Endodermal cell (in vitro differentiated cells): ENCODE data around the gene NIN. TPM values are rescaled to one million over a fixed set of nuclear protein-coding genes. Genes with fewer than 3 reads are reported as not detected.

ENCODE experiments used
- DNase-seq: peaks from one replicate; pipeline ENCODE4 v3.0.0-alpha.2; 2017
- H3K27ac ChIP-seq: 2 replicates; pipeline ENCODE4 v1.5.1; 2013; ENCODE audit warnings: mild to moderate bottlenecking, low read depth, low read length, moderate library complexity
- H3K27me3 ChIP-seq: 2 replicates; pipeline ENCODE4 v1.6.1; 2013; ENCODE audit warnings: mild to moderate bottlenecking, low read length, moderate library complexity; ENCODE audit not compliant: insufficient read depth, control insufficient read depth, poor library complexity, severe bottlenecking
- H3K36me3 ChIP-seq: 2 replicates; pipeline ENCODE4 v1.7.0; 2013; ENCODE audit warnings: mild to moderate bottlenecking, low read length, moderate library complexity; ENCODE audit not compliant: control insufficient read depth, insufficient read depth
- H3K4me1 ChIP-seq: one replicate; pipeline ENCODE4 v1.7.0; 2013; ENCODE audit warnings: low read length; ENCODE audit not compliant: control insufficient read depth, insufficient read depth
- H3K4me3 ChIP-seq: 2 replicates; pipeline ENCODE4 v1.5.1; 2013; ENCODE audit warnings: mild to moderate bottlenecking, low read length, moderate library complexity
- H3K9ac ChIP-seq: 2 replicates; pipeline ENCODE4 v1.6.1; 2013; ENCODE audit warnings: mild to moderate bottlenecking, low read length, moderate library complexity; ENCODE audit not compliant: poor library complexity, severe bottlenecking; ENCODE audit errors: extremely low read depth
- H3K9me3 ChIP-seq: 2 replicates; pipeline ENCODE4 v1.6.1; 2013; ENCODE audit warnings: mild to moderate bottlenecking, low read length, moderate library complexity; ENCODE audit not compliant: control insufficient read depth
- H3K27ac Mint-ChIP-seq: 2 replicates; pipeline ENCODE4 v1.8.0; 2020; ENCODE audit warnings: mixed read lengths
- H3K27me3 Mint-ChIP-seq: 2 replicates; pipeline ENCODE4 v1.8.0; 2021; ENCODE audit warnings: mild to moderate bottlenecking, mixed read lengths; ENCODE audit not compliant: insufficient read depth
- H3K36me3 Mint-ChIP-seq: 2 replicates; pipeline ENCODE4 v1.8.0; 2020; ENCODE audit warnings: low read depth, mixed read lengths
- H3K4me1 Mint-ChIP-seq: 2 replicates; pipeline ENCODE4 v1.8.0; 2020; ENCODE audit warnings: mixed read lengths
- H3K4me3 Mint-ChIP-seq: 2 replicates; pipeline ENCODE4 v1.8.0; 2020; ENCODE audit warnings: mild to moderate bottlenecking, moderate library complexity, mixed read lengths
- H3K9me3 Mint-ChIP-seq: 2 replicates; pipeline ENCODE4 v1.8.0; 2020; ENCODE audit warnings: mild to moderate bottlenecking, mixed read lengths
- WGBS, 2 experiments: methylation state at CpG; one replicate each; pipeline versions ENCODE4 v1.1.5 to v1.1.7; 2013; ENCODE audit warnings: missing lambda C conversion rate in 2 of 2, mixed read lengths in 1 of 2; ENCODE audit not compliant: insufficient coverage in 1 of 2, insufficient read length in 1 of 2; 5-methylcytosine and 5-hydroxymethylcytosine counted together
- total RNA-seq, 2 donors: library from RNA; stranded (reverse); fragmentation: NEBNext Ultra II Directional in 1 of 2; extraction: Animal tissue kit (Norgen Biotek cat#: 25700) in 1 of 2; gene quantifications; 2 replicates in 1 of 2; 3 replicates in 1 of 2; pipeline ENCODE4 v1.2.1, GENCODE V29; 2021
- TF ChIP-seq, protein P1 (sequence below): fragments of 200-600 bp; sonication (generic); conservative IDR thresholded peaks from 2 replicates; pipeline ENCODE4 v1.5.0; 2021; ENCODE audit warnings: antibody characterized with exemption, mild to moderate bottlenecking

The NIN gene
- total RNA-seq, 2 donors from 2014 or later, result 3.3 to 4.1 TPM

DNA sequence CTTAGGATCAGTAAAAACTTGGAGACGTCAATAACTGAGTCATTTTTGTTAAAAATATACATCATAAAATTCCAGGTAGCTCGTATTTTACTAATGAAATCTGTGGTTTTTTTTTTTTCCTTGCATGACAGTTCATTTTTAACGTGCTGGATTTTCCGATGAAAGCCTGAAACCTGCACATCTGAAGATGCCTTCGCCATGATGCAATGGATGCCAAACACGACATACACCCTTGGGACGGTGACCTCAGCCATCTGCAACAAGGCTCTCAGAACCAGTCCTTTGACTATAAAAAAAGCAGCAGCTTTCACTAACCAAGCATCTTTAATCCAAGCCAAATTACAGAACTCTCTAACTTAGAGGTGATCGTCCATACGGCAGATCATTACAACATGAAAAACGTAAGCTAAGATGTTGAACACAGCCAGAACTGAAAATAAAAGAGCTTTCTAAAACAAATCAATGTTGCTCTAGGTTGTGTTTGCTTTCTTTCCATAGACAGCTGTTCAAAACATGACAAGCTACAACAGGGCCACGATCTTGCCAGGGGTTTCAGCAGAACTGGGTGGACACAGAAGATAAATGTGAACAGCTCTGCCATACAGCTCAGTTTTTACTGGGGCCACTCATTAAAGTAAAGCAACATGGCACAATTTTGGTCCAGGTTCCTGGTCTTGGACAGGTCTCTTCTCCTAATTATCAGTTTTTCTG lies 7.8 kb downstream of the NIN start:
- Mint-ChIP-seq H3K27ac (no peak overlapping the region), H3K36me3 (no peaks in the 10 kb centered on the region), H3K4me1 (peaks cover 23% of the 10 kb centered on the region), H3K4me3 (no peak overlapping the region), H3K9me3 (peaks cover 2% of the 10 kb centered on the region), H3K27me3 (peaks cover 98% of the 10 kb centered on the region)
- no peak for DNase-seq
- WGBS, 2 experiments, result 82 to 97% methylated on average over 9 to 11 of the region's 11 CpGs
- no peak overlapping the region for H3K27ac ChIP-seq
- H3K4me1 ChIP-seq, result peaks cover 5% of the 10 kb centered on the region
- peaks cover 100% of the 10 kb centered on the region for H3K27me3 ChIP-seq
- no peaks in the 10 kb centered on the region for H3K36me3 ChIP-seq
- H3K9ac ChIP-seq, result no peak overlapping the region
- no peaks in the 10 kb centered on the region for H3K9me3 ChIP-seq
- H3K4me3 ChIP-seq, result no peak overlapping the region
- TF ChIP-seq, protein P1, sequence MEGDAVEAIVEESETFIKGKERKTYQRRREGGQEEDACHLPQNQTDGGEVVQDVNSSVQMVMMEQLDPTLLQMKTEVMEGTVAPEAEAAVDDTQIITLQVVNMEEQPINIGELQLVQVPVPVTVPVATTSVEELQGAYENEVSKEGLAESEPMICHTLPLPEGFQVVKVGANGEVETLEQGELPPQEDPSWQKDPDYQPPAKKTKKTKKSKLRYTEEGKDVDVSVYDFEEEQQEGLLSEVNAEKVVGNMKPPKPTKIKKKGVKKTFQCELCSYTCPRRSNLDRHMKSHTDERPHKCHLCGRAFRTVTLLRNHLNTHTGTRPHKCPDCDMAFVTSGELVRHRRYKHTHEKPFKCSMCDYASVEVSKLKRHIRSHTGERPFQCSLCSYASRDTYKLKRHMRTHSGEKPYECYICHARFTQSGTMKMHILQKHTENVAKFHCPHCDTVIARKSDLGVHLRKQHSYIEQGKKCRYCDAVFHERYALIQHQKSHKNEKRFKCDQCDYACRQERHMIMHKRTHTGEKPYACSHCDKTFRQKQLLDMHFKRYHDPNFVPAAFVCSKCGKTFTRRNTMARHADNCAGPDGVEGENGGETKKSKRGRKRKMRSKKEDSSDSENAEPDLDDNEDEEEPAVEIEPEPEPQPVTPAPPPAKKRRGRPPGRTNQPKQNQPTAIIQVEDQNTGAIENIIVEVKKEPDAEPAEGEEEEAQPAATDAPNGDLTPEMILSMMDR, result no peak

DNA sequence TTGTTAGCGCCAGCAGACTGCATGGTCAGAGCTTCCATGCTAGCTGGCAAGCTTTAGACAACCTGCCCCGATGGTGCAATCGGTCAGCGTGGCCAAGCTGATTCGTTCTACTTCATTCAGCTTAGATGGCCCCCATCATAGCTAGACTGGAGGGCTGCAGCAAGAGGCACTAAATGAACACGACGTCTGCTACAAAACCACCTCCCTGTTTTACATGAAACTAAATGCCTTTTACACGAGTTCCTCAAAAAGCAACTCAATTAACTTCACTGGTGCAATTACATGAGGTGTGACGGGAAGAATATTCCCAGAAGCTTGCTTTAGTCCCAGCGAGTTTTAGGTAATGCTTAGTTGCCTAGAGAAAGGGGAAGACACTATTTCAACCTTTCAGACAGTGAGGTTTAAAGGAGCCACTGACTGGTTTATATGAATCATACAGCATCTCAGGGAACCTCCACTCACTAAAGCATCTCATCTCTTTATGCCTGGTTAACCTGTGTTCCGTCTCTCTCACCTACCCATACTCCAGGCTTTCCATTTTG lies 8.4 kb downstream of the NIN start:
- H3K36me3 Mint-ChIP-seq, result no peaks in the 10 kb centered on the region
- H3K9me3 ChIP-seq, result no peaks in the 10 kb centered on the region
- H3K9me3 Mint-ChIP-seq, result peaks cover 2% of the 10 kb centered on the region
- no peak overlapping the region for H3K27ac Mint-ChIP-seq
- H3K4me3 ChIP-seq, result no peak overlapping the region
- H3K4me1 Mint-ChIP-seq, result peaks cover 23% of the 10 kb centered on the region
- H3K36me3 ChIP-seq, result no peaks in the 10 kb centered on the region
- H3K27me3 ChIP-seq, result peaks cover 95% of the 10 kb centered on the region
- peaks cover 5% of the 10 kb centered on the region for H3K4me1 ChIP-seq
- DNase-seq, result no peak
- TF ChIP-seq, protein P1, result no peak
- peaks cover 97% of the 10 kb centered on the region for H3K27me3 Mint-ChIP-seq
- WGBS, 2 experiments, result 88 to 90% methylated on average over 8 to 11 of the region's 11 CpGs
- no peak overlapping the region for H3K9ac ChIP-seq
- H3K4me3 Mint-ChIP-seq, result no peak overlapping the region
- H3K27ac ChIP-seq, result no peak overlapping the region

DNA sequence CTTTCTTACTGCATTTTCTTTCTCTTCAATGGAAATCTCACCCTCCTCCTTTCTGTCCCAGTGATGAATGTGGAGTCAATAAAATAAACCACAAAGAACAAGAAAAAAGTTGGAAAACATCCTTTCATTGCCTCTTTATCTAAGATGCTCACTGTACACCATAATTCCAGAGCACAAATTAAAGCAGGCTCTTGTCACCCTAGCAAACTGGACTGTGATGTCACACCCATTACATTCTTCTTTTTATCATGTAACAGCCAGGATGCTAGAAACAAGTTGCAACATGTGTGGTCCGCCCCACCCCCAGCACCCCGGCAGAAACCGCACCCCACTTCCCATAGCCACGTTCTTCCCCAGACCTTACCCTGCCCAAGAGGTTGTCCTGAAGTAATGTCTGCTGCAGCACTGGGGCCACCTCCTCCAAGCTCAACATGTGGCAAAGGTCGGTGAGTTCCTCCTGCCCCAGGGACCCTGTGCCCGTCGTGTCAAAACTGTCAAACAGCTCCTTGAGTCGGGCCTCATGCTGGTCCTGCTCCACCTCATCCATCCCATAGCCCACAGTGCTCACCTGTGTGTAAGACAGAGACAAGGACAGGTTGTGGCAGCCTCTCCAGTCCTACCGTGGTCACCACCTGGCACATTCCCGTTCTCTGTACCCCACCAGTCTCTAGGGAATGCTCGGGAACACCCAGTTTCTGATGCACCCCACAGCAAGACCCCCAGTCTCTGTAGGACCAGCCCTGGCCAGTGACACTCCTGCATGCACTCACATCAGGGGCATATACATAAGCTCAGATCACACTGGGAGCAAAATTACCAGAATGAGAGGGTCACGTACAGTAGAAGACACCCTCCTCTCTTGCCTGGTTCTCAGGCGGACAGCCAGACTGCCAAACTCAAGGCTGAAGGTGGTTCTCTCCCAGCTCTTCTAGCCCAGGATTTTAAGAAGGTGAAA lies 9.2 kb downstream of the NIN start:
- H3K27ac ChIP-seq, result no peak overlapping the region
- peaks cover 91% of the 10 kb centered on the region for H3K27me3 ChIP-seq
- Mint-ChIP-seq H3K4me3 (no peak overlapping the region), H3K36me3 (no peaks in the 10 kb centered on the region), H3K4me1 (peaks cover 25% of the 10 kb centered on the region), H3K27ac (no peak overlapping the region), H3K9me3 (no peaks in the 10 kb centered on the region), H3K27me3 (peaks cover 94% of the 10 kb centered on the region)
- TF ChIP-seq, protein P1, result no peak
- no peaks in the 10 kb centered on the region for H3K36me3 ChIP-seq
- no peak overlapping the region for H3K4me3 ChIP-seq
- no peaks in the 10 kb centered on the region for H3K9me3 ChIP-seq
- peaks cover 5% of the 10 kb centered on the region for H3K4me1 ChIP-seq
- no peak for DNase-seq
- no peak overlapping the region for H3K9ac ChIP-seq
- 81 to 98% methylated on average over 7 to 13 of the region's 13 CpGs for WGBS, 2 experiments
